Measurements from ENCODE around the gene OSBPL3.

Gene OSBPL3

GRCh38 chr7:24932815-24933214 is 47.2 kb downstream of the OSBPL3 start:
- DNase-seq (ENCODE audit: low read depth): no peak
- no peak for TF ChIP-seq CTCF (conservative IDR thresholded peaks at IDR 0.05; ENCODE audit: low read depth, low read length)
- H3K4me3 ChIP-seq (ENCODE audit: low read length): no peak overlapping the region

GRCh38 chr7:24932389-24932788 is 47.6 kb downstream of the OSBPL3 start:
- no peak for DNase-seq (ENCODE audit: low read depth)
- H3K4me3 ChIP-seq (ENCODE audit: low read length): no peak overlapping the region
- no peak for TF ChIP-seq CTCF (conservative IDR thresholded peaks at IDR 0.05; ENCODE audit: low read depth, low read length)

GRCh38 chr7:24931844-24932243 is 48.1 kb downstream of the OSBPL3 start:
- no peak for TF ChIP-seq CTCF (conservative IDR thresholded peaks at IDR 0.05; ENCODE audit: low read depth, low read length)
- no peak overlapping the region for H3K4me3 ChIP-seq (ENCODE audit: low read length)
- no peak for DNase-seq (ENCODE audit: low read depth)

GRCh38 chr7:24930856-24931255 is 49.1 kb downstream of the OSBPL3 start:
- no peak for DNase-seq (ENCODE audit: low read depth)
- no peak overlapping the region for H3K4me3 ChIP-seq (ENCODE audit: low read length)
- no peak for TF ChIP-seq CTCF (conservative IDR thresholded peaks at IDR 0.05; ENCODE audit: low read depth, low read length)

- no peak overlapping the region for H3K4me3 ChIP-seq (ENCODE audit: low read length)
- no peak for DNase-seq (ENCODE audit: low read depth)
- no peak for TF ChIP-seq CTCF (conservative IDR thresholded peaks at IDR 0.05; ENCODE audit: low read depth, low read length)
These were observed 53.1 kb downstream of the OSBPL3 start for GRCh38 chr7:24926623-24927524.

- TF ChIP-seq CTCF (conservative IDR thresholded peaks at IDR 0.05; ENCODE audit: low read depth, low read length): no peak
- no peak for DNase-seq (ENCODE audit: low read depth)
- H3K4me3 ChIP-seq (ENCODE audit: low read length): no peak overlapping the region
These were observed 55.6 kb downstream of the OSBPL3 start for GRCh38 chr7:24924375-24924774.

Measured in retinal pigment epithelial cell (primary cell).